Liver (tissue), 9 donors: Measurements from ENCODE around the gene DACH1. TPM values are rescaled to one million over a fixed set of nuclear protein-coding genes. Genes with fewer than 3 reads are reported as not detected.

Experiments
- DNase-seq: peaks from one replicate; pipeline ENCODE4 v3.0.0-alpha.2; 2017; ENCODE audit warnings: low spot score
- H3K27ac ChIP-seq, 2 donors: one replicate each; pipeline ENCODE4 v1.7.0; 2013; ENCODE audit warnings: inconsistent platforms in 2 of 2, low read length in 2 of 2, control low read depth in 1 of 2, low read depth in 1 of 2, mild to moderate bottlenecking in 1 of 2
- H3K27me3 ChIP-seq, 4 donors: one replicate each; pipeline versions ENCODE4 v1.6.1 to v1.7.0; 2013; ENCODE audit warnings: low read length in 3 of 4, inconsistent platforms in 1 of 4, mild to moderate bottlenecking in 1 of 4, moderate library complexity in 1 of 4; ENCODE audit not compliant: control insufficient read depth in 4 of 4, insufficient read depth in 4 of 4
- H3K36me3 ChIP-seq, 4 donors: one replicate each; pipeline versions ENCODE4 v1.6.1 to v1.7.0; 2013; ENCODE audit warnings: low read length in 3 of 4, mild to moderate bottlenecking in 3 of 4, low read depth in 1 of 4, moderate library complexity in 1 of 4; ENCODE audit not compliant: control insufficient read depth in 4 of 4, insufficient read depth in 3 of 4
- H3K4me1 ChIP-seq, 4 donors: one replicate each; pipeline versions ENCODE4 v1.6.1 to v1.7.0; 2013; ENCODE audit warnings: low read length in 3 of 4, mild to moderate bottlenecking in 3 of 4, moderate library complexity in 1 of 4; ENCODE audit not compliant: control insufficient read depth in 4 of 4, insufficient read depth in 4 of 4
- H3K4me3 ChIP-seq, 3 donors: one replicate each; pipeline versions ENCODE4 v1.6.1 to v1.7.0; 2013; ENCODE audit warnings: low read length in 3 of 3, control low read depth in 1 of 3, low read depth in 1 of 3, mild to moderate bottlenecking in 1 of 3
- H3K9ac ChIP-seq, 2 donors: one replicate each; pipeline ENCODE4 v1.7.0; 2013; ENCODE audit warnings: low read length in 2 of 2, mild to moderate bottlenecking in 2 of 2, moderate library complexity in 2 of 2, control low read depth in 1 of 2, low read depth in 1 of 2
- H3K9me3 ChIP-seq, 4 donors: one replicate each; pipeline versions ENCODE4 v1.6.1 to v1.7.0; 2013; ENCODE audit warnings: low read length in 3 of 4; ENCODE audit not compliant: control insufficient read depth in 4 of 4
- ATF3 ChIP-seq: IDR thresholded peaks from 2 replicates; pipeline ENCODE4 v1.6.1; 2016; ENCODE audit warnings: antibody characterized with exemption
- CTCF ChIP-seq: fragments of 150-350 bp; IDR thresholded peaks from 2 replicates; pipeline ENCODE4 v1.5.1; 2017; ENCODE audit warnings: improper control_type of control experiment, low read depth, low read length; ENCODE audit not compliant: missing input control
- EGR1 ChIP-seq, 2 donors: IDR thresholded peaks; 2 replicates each; pipeline ENCODE4 v1.6.1; 2016 to 2018; ENCODE audit warnings: antibody characterized with exemption in 2 of 2, low read depth in 2 of 2
- FOXA1 ChIP-seq: IDR thresholded peaks from 2 replicates; pipeline ENCODE4 v1.6.1; 2016; ENCODE audit warnings: antibody characterized with exemption
- GABPA ChIP-seq, 2 donors: IDR thresholded peaks in 1 of 2; conservative IDR thresholded peaks in 1 of 2; 2 replicates each; pipeline ENCODE4 v1.6.1; 2016; ENCODE audit warnings: antibody characterized with exemption in 2 of 2, mild to moderate bottlenecking in 1 of 2, moderate library complexity in 1 of 2
- HNF4A ChIP-seq, 2 donors: conservative IDR thresholded peaks; 2 replicates each; pipeline ENCODE4 v1.6.1; 2016; ENCODE audit warnings: antibody characterized with exemption in 2 of 2, mild to moderate bottlenecking in 2 of 2
- HNF4G ChIP-seq: IDR thresholded peaks from 2 replicates; pipeline ENCODE4 v1.6.1; 2016; ENCODE audit warnings: antibody characterized with exemption
- JUND ChIP-seq, 2 donors: IDR thresholded peaks; 2 replicates each; pipeline ENCODE4 v1.6.1; 2016; ENCODE audit warnings: antibody characterized with exemption in 2 of 2
- NR2F2 ChIP-seq: IDR thresholded peaks from 2 replicates; pipeline ENCODE4 v1.6.1; 2016; ENCODE audit warnings: antibody characterized with exemption
- RAD21 ChIP-seq, 2 donors: IDR thresholded peaks; 2 replicates each; pipeline ENCODE4 v1.6.1; 2016; ENCODE audit warnings: antibody characterized with exemption in 2 of 2, mild to moderate bottlenecking in 2 of 2
- REST ChIP-seq: IDR thresholded peaks from 2 replicates; pipeline ENCODE4 v1.6.1; 2016; ENCODE audit warnings: antibody characterized with exemption, mild to moderate bottlenecking
- RXRA ChIP-seq, 2 donors: IDR thresholded peaks; 2 replicates each; pipeline ENCODE4 v1.6.1; 2017 to 2018; ENCODE audit warnings: antibody characterized with exemption in 2 of 2, mild to moderate bottlenecking in 1 of 2
- SP1 ChIP-seq: IDR thresholded peaks from 2 replicates; pipeline ENCODE4 v1.6.1; 2018; ENCODE audit warnings: antibody characterized with exemption, mild to moderate bottlenecking
- TAF1 ChIP-seq: conservative IDR thresholded peaks from 2 replicates; pipeline ENCODE4 v1.6.1; 2016; ENCODE audit warnings: antibody characterized with exemption, mild to moderate bottlenecking
- YY1 ChIP-seq: IDR thresholded peaks from 2 replicates; pipeline ENCODE4 v1.6.1; 2016; ENCODE audit warnings: antibody characterized with exemption, mild to moderate bottlenecking
- WGBS: extraction: QIAGEN DNeasy Blood & Tissue Kit; methylation state at CpG from one replicate; pipeline ENCODE4 v1.1.7; 2013; 5-methylcytosine and 5-hydroxymethylcytosine counted together
- polyA plus RNA-seq, 2 donors: library from polyadenylated mRNA; stranded (reverse) in 1 of 2; unstranded in 1 of 2; fragments of 200-250 nt in 1 of 2; fragments of >200 nt in 1 of 2; fragmentation: Nextera tagmentation in 1 of 2; extraction: Ambion mirVana in 1 of 2; gene quantifications; one replicate each; pipeline versions ENCODE4 v1.2.1 to v1.2.3, GENCODE V29; 2013 to 2015
- total RNA-seq, 2 donors: library from RNA; depleted of rRNA; stranded (reverse); fragments of >200 nt; gene quantifications; one replicate each; pipeline ENCODE4 v1.2.3, GENCODE V29; 2014
- TF ChIP-seq, protein P1 (sequence below): IDR thresholded peaks from 2 replicates; pipeline ENCODE4 v1.6.1; 2016; ENCODE audit warnings: antibody characterized with exemption
- TF ChIP-seq, protein P2 (sequence below): IDR thresholded peaks from 2 replicates; pipeline ENCODE4 v1.6.1; 2016; ENCODE audit warnings: antibody characterized with exemption
- donor health status: healthy.
- donor health status: healthy.
- donor health status: healthy.
- donor health status: healthy.
- donor health status: healthy.

The DACH1 gene
- total and polyA plus RNA-seq, 4 donors: 0.28 to 1.9 (median 0.77) TPM

- WGBS: 58% methylated on average over 9 of the region's 9 CpGs
- TF ChIP-seq RAD21 (IDR thresholded peaks at IDR 0.05): no peak
- TF ChIP-seq EGR1 (IDR thresholded peaks at IDR 0.05; ENCODE audit: low read depth in 2 of 2): no peak
- TF ChIP-seq RXRA (IDR thresholded peaks at IDR 0.05): no peak
- no peak for TF ChIP-seq CTCF
- no peak for TF ChIP-seq REST
- TF ChIP-seq SP1: no peak
- TF ChIP-seq TAF1: no peak
- TF ChIP-seq NR2F2: no peak
- TF ChIP-seq ATF3: no peak
- TF ChIP-seq HNF4G: no peak
- no peak for TF ChIP-seq GABPA (IDR thresholded peaks at IDR 0.05 in 1 of 2, conservative IDR thresholded peaks at IDR 0.05 in 1 of 2)
- no peak for TF ChIP-seq HNF4A (conservative IDR thresholded peaks at IDR 0.05)
- TF ChIP-seq, protein P1, sequence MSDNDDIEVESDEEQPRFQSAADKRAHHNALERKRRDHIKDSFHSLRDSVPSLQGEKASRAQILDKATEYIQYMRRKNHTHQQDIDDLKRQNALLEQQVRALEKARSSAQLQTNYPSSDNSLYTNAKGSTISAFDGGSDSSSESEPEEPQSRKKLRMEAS: no peak
- no peak for TF ChIP-seq YY1
- Histone ChIP-seq H3K9ac (no peak overlapping the region), H3K4me3 (no peak overlapping the region), H3K4me1 (no peaks in the 10 kb centered on the region), H3K27me3 (no peaks in the 10 kb centered on the region), H3K36me3 (no peaks in the 10 kb centered on the region), H3K27ac (no peak overlapping the region), H3K9me3 (no peaks in the 10 kb centered on the region)
- DNase-seq: no peak
Measured at GRCh38 chr13:71851498-71852409, 15.2 kb downstream of the DACH1 start.

GRCh38 chr13:71842003-71842402, 25.0 kb downstream of the DACH1 start:
- no peaks in the 10 kb centered on the region for H3K27me3 ChIP-seq
- H3K4me3 ChIP-seq: no peak overlapping the region
- H3K27ac ChIP-seq: no peak overlapping the region
- DNase-seq: no peak
- no peaks in the 10 kb centered on the region for H3K36me3 ChIP-seq
- H3K4me1 ChIP-seq: no peaks in the 10 kb centered on the region
- 68% methylated on average over 3 of the region's 3 CpGs for WGBS
- H3K9me3 ChIP-seq: no peaks in the 10 kb centered on the region
- no peak overlapping the region for H3K9ac ChIP-seq
- TF ChIP-seq FOXA1 (no peak), CTCF (no peak), NR2F2 (no peak), SP1 (no peak), REST (no peak), JUND (IDR thresholded peaks at IDR 0.05) (no peak), RAD21 (IDR thresholded peaks at IDR 0.05) (no peak)
- TF ChIP-seq, protein P2, sequence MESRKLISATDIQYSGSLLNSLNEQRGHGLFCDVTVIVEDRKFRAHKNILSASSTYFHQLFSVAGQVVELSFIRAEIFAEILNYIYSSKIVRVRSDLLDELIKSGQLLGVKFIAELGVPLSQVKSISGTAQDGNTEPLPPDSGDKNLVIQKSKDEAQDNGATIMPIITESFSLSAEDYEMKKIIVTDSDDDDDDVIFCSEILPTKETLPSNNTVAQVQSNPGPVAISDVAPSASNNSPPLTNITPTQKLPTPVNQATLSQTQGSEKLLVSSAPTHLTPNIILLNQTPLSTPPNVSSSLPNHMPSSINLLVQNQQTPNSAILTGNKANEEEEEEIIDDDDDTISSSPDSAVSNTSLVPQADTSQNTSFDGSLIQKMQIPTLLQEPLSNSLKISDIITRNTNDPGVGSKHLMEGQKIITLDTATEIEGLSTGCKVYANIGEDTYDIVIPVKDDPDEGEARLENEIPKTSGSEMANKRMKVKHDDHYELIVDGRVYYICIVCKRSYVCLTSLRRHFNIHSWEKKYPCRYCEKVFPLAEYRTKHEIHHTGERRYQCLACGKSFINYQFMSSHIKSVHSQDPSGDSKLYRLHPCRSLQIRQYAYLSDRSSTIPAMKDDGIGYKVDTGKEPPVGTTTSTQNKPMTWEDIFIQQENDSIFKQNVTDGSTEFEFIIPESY: no peak
